BLaER1 treated with 17β-estradiol and CSF1 and Interleukin-3, amounts not matched to agents 10 nM and 100 nM (cell line): Measurements from ENCODE around the gene TAF5L.
"Not testable (repeated sequence)": the region's sequence is repeated elsewhere in the genome, so short reads cannot be mapped to it uniquely, and the experiment has no call there.

Experiments used
- H3K27ac ChIP-seq, 11 experiments: shearing (Covaris generic); formaldehyde crosslinking; 2 replicates each; pipeline ENCODE4 v1.8.1; 2022
- H3K27me3 ChIP-seq, 11 experiments: shearing (Covaris generic); formaldehyde crosslinking; 2 replicates each; pipeline ENCODE4 v1.8.1; 2022
- H3K36me3 ChIP-seq, 11 experiments: shearing (Covaris generic); formaldehyde crosslinking; 2 replicates each; pipeline ENCODE4 v1.8.1; 2022
- H3K4me1 ChIP-seq, 10 experiments: shearing (Covaris generic); formaldehyde crosslinking; 2 replicates each; pipeline ENCODE4 v1.8.1; 2022
- H3K4me2 ChIP-seq, 11 experiments: shearing (Covaris generic); formaldehyde crosslinking; 2 replicates each; pipeline ENCODE4 v1.8.1; 2022
- H3K4me3 ChIP-seq, 10 experiments: shearing (Covaris generic); formaldehyde crosslinking; 2 replicates each; pipeline ENCODE4 v1.8.1; 2022
- H3K9ac ChIP-seq, 11 experiments: shearing (Covaris generic); formaldehyde crosslinking; 2 replicates each; pipeline ENCODE4 v1.8.1; 2022
- H3K9me3 ChIP-seq, 11 experiments: shearing (Covaris generic); formaldehyde crosslinking; replicated peaks in 1 of 11; 2 replicates each; pipeline ENCODE4 v1.8.1; 2022
- H4K20me1 ChIP-seq, 11 experiments: shearing (Covaris generic); formaldehyde crosslinking; 2 replicates each; pipeline ENCODE4 v1.8.1; 2022
- Cebpa-rat ChIP-seq, 11 experiments: shearing (Covaris generic); IDR thresholded peaks; 2 replicates each; pipeline ENCODE4 v1.8.1; 2022

The TAF5L gene

DNA sequence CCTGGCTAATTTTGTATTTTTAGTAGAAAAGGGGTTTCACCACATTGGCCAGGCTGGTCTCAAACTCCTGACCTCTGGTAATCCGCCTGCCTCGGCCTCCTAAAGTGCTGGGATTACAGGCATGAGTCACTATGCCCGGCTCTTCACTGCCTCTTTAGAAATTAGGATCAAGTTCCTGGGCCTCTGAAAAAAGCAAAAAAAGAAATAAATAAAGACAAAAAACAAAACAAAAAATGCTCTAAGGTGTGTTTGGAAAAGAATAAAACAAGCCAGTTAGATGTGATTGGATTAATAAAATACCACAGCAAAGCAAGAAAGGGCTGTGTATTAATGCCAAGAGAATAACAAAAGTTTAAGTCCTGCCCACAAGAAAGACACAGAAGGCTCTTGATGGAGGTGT lies 63.2 kb downstream of the TAF5L start:
- Histone ChIP-seq H3K4me2 (peak overlapping the region in 1 of 11 experiments; percentile 44; a peak in 1 of 22 replicates), H4K20me1 (peaks cover 0 to 6% (median 0%) of the 10 kb centered on the region in 11 experiments; a peak in 1 of 22 replicates), H3K9ac (no peak overlapping the region), H3K9me3 (no peaks in the 10 kb centered on the region), H3K27ac (no peak overlapping the region), H3K4me3 (no peak overlapping the region), H3K36me3 (no peaks in the 10 kb centered on the region), H3K4me1 (peaks cover 12 to 34% (median 23%) of the 10 kb centered on the region in 10 experiments), H3K27me3 (no peaks in the 10 kb centered on the region)
- no peak for TF ChIP-seq Cebpa-rat (IDR thresholded peaks at IDR 0.05)

DNA sequence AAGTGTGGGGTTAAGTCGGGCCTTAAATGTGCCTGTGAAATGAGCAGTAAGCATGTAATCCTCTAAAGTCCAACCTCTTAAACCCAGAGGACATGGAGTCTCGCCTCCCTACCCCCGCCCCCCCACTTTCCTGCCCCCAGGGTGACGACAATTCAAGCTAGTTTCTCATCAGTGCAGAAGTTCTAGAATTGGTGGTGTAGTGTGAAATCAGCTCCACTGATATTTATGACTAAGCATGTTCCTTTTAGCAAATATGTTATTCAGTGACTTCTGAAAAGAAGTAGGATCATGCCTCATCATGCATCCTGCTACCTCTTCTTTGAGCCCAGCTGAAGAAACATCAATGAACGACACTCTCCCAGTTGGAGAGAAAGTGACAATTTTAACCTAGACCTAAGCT lies 64.8 kb downstream of the TAF5L start:
- H3K9ac ChIP-seq = no peak overlapping the region
- H3K4me2 ChIP-seq = no peak overlapping the region
- TF ChIP-seq Cebpa-rat (IDR thresholded peaks at IDR 0.05) = no peak
- H3K4me1 ChIP-seq = peaks cover 20 to 36% (median 32%) of the 10 kb centered on the region in 10 experiments
- H3K27ac ChIP-seq = no peak overlapping the region
- H3K9me3 ChIP-seq = no peaks in the 10 kb centered on the region
- H4K20me1 ChIP-seq = peaks cover 10 to 20% (median 12%) of the 10 kb centered on the region in 11 experiments; a peak in 14 of 22 replicates
- H3K27me3 ChIP-seq = no peaks in the 10 kb centered on the region
- H3K36me3 ChIP-seq = no peaks in the 10 kb centered on the region
- no peak overlapping the region for H3K4me3 ChIP-seq

DNA sequence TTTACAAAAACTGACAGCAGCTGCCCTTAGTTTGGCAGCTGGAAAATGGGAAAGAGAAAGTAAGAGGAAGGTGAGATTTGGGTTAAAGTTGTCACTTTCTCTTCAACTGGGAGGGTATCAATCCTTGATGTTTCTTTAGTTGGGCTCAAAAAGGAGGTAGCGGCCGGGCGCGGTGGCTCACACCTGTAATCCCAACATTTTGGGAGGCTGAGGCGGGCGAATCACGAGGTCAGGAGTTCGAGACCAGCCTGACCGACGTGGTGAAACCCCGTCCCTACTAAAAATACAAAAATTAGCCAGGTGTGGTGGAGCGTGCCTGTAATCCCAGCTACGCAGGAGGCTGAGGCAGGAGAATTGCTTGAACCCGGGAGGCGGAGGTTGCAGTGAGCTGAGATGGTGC lies 65.8 kb downstream of the TAF5L start:
- not testable (repeated sequence) for H3K36me3 ChIP-seq, H3K27me3 ChIP-seq, H3K9me3 ChIP-seq, H3K9ac ChIP-seq, H3K27ac ChIP-seq, H3K4me3 ChIP-seq
- H4K20me1 ChIP-seq = peaks cover 12 to 29% (median 18%) of the 10 kb centered on the region in 11 experiments; a peak in 17 of 22 replicates
- peaks cover 24 to 43% (median 38%) of the 10 kb centered on the region in 10 experiments for H3K4me1 ChIP-seq
- H3K4me2 ChIP-seq = peak overlapping the region in 8 of 11 experiments; percentile 12 to 91 (median 86); a peak in 11 of 22 replicates

DNA sequence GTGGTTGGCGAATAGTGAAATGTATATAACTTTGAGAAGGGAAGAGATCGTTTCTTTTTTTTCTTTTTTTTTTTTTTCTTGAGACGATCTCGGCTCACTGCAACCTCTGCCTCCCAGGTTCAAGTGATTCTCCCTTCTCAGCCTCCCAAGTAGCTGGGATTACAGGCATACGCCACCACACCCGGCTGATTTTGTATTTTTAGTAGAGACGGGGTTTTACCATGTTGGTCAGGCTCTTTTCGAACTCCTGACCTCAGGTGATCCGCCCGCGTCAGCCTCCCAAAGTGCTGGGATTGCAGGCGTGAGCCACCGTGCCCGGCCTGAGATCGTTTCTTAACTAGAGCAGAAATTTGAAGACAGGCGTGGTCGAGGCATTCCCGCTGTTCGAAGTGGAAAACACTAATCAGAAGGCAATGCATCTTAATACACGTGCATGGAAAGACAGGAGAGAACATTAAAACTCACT lies 66.6 kb downstream of the TAF5L start:
- Histone ChIP-seq H4K20me1 (peaks cover 19 to 36% (median 25%) of the 10 kb centered on the region in 11 experiments; a peak in 18 of 22 replicates), H3K4me1 (peaks cover 29 to 48% (median 42%) of the 10 kb centered on the region in 10 experiments), H3K27ac (peak overlapping the region in 9 of 11 experiments; percentile 25 to 86 (median 54); a peak in 16 of 22 replicates), H3K4me3 (peak overlapping the region; percentile 80 to 98 (median 92)), H3K4me2 (peak overlapping the region; percentile 76 to 92 (median 87)), H3K9ac (peak overlapping the region; percentile 66 to 96 (median 89))
- H3K9me3 ChIP-seq, H3K27me3 ChIP-seq, H3K36me3 ChIP-seq: not testable (repeated sequence)

DNA sequence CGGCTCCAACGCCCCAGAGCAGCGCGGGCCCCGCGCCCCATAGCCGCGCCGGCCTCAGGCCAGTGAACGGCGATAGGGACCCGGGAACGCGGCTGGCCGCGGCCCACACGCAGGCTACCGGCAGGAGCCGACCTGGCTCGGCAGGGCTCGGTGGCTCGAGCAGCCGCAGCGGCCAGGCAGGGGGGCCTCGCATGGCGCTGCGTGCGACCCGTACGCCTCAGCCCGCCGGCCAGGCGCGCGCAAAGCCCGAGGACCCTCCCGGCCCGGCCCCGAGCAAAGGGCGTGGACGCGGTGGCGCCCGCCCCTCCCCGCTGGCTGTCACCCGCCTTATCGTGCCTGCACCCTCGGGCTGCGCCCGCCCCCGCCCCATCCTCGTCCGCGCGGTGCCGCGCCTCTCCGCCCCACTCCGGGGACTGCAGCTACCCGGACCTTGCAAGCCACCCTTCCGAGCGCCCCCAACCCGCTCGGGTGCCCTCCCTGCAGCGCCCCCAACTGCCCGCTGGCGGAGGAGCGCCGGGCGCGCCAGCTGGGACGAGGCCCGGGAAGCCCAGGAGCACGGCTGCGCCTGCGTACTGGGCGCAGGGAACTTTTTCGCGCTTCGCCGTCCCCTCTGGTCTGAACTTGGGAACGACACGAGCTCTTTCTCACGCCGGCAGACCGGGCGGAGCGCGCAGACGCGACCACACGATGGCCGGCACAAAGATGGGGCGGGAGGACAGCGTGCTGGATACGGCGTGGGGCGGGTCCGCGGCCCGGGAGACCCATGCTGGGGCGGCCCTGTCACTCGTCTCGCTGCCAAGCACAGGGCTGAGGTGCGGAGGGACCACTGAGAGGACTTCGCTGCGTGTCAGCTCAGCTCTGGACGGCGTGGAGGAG lies 67.2 kb downstream of the TAF5L start, which contains the start of gene ABCB10:
Gene ABCB10 (minus strand): TSS at position 248 of the 876 bp plus-strand sequence. CDS start 55 bp downstream, at position 193.
- Histone ChIP-seq H3K9me3 (no peaks in the 10 kb centered on the region), H3K4me3 (peak within 1 kb of the TSS; percentile 80 to 98 (median 92)), H3K27ac (peak within 1 kb of the TSS; percentile 77 to 90 (median 84)), H3K4me1 (peaks cover 29 to 49% (median 43%) of the 10 kb centered on the region in 10 experiments), H4K20me1 (peaks cover 24 to 43% (median 32%) of the 10 kb centered on the region in 11 experiments; a peak in 18 of 22 replicates), H3K9ac (peak within 1 kb of the TSS; percentile 85 to 96 (median 90)), H3K4me2 (peak within 1 kb of the TSS; percentile 83 to 95 (median 88)), H3K27me3 (no peaks in the 10 kb centered on the region), H3K36me3 (peaks cover 0 to 5% (median 0%) of the 10 kb centered on the region in 11 experiments; a peak in 3 of 22 replicates)
- TF ChIP-seq Cebpa-rat (IDR thresholded peaks at IDR 0.05) = no peak

DNA sequence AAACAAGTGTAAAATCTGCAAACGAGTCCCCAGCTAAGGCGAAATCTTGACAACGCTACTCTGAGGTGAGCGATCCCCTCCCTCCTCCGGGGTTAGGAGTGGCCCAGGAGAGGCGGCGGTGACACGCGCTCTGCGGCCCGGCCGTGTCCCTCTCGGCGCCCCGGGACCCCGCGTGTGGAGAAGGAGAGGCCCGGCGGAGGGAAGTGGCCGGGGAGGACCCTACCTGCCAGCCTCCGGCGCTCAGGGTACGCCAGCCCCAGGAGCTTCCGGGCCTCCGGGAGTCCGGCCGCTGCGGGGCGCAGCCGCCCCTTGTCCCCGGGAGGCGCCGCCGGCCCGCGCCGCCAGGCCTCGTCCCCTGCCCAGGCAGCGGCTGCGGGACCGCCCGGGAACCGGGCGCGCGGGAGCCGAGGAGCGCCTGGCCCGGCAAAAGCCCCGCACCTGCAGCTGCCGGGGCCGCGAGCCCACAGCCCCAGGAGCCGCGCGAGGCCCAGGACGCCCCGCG lies 68.0 kb downstream of the TAF5L start:
- H3K27ac ChIP-seq = peak overlapping the region; percentile 77 to 90 (median 84)

DNA sequence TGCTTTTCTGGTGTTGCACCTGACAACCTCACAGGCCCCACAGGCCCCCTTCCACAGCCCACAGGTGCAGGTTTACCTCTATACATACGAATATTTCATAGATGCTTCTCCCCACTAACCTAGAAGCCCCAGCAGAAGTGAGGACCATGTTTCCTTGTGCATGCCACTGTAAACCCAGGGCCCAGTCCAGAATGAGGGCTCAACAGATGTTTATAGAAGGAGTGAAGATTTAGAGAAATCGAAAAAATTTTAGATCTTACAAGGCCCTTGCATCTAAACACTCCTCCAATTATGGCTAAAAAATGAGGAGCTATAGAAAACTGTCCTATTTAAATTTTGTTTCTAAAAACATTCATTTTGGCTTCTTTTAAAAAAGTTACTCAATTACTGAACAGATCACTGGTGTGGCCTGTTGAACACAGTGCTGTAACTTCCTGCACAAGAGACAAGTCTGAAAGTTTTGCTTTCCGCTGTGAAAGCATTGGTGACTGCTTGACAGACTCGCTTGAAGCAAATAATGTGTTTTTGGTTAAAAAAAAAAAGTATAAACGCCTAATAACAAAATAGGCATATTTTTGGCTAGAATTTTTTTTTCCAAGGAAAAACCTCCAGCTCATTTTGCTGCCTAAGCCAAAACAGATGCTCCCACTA lies 68.6 kb downstream of the TAF5L start:
- H3K4me3 ChIP-seq = peak overlapping the region; percentile 80 to 98 (median 92)

More for the DNA sequence above, 68.0 kb downstream of the TAF5L start:
- Histone ChIP-seq H3K4me2 (peak overlapping the region; percentile 78 to 95 (median 87)), H3K9me3 (no peaks in the 10 kb centered on the region), H3K9ac (peak overlapping the region; percentile 85 to 96 (median 90)), H3K4me1 (peaks cover 29 to 50% (median 44%) of the 10 kb centered on the region in 10 experiments), H4K20me1 (peaks cover 31 to 51% (median 39%) of the 10 kb centered on the region in 11 experiments; a peak in 20 of 22 replicates), H3K27me3 (no peaks in the 10 kb centered on the region), H3K4me3 (peak overlapping the region; percentile 80 to 98 (median 92)), H3K36me3 (peaks cover 0 to 6% (median 0%) of the 10 kb centered on the region in 11 experiments; a peak in 3 of 22 replicates)
- TF ChIP-seq Cebpa-rat (IDR thresholded peaks at IDR 0.05) = no peak

DNA sequence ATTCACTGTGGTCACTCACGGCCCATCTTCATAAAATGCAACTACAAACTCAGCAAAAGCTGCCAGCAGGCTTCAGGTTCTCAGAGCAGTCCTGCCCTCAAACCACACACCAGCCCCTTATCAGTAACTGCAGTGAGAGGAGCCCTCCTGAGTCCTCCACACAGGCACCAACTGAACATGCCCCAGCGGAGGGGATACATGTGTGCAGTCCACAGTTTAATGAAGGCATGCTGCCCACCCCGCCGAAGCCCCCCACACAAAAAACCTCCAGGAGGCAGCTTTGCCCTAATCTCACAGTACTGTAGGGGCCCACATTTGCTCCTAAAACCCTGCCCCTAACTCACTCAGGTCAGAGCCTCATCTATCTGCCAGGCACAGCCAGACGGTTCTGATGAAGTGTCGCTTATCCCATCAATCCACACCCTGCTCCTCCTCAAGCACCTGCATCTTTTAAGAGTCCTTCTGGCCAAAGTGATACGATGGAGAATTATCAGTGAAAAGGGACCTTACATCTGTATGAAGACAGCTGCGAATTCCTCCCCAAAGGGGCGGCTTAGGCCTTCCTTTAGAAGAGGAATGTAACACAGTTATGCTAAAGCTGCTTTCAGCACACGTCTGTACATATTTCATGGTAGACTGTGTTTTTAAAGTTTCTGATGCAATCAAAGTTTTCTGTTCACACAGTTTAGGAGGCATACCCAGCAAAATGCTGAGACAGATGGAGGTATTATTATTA lies 70.9 kb downstream of the TAF5L start:
- no peaks in the 10 kb centered on the region for H3K27me3 ChIP-seq
- peaks cover 28 to 55% (median 45%) of the 10 kb centered on the region in 10 experiments for H3K4me1 ChIP-seq
- peak overlapping the region in 2 of 11 experiments; percentile 11 to 28; a peak in 3 of 22 replicates for H3K4me2 ChIP-seq
- peaks cover 0 to 8% (median 0%) of the 10 kb centered on the region in 11 experiments; a peak in 6 of 22 replicates for H3K36me3 ChIP-seq
- H3K4me3 ChIP-seq = no peak overlapping the region
- H3K9me3 ChIP-seq = no peaks in the 10 kb centered on the region
- H3K27ac ChIP-seq = no peak overlapping the region
- TF ChIP-seq Cebpa-rat (IDR thresholded peaks at IDR 0.05) = no peak
- peaks cover 43 to 80% (median 66%) of the 10 kb centered on the region in 11 experiments; a peak in 21 of 22 replicates for H4K20me1 ChIP-seq
- H3K9ac ChIP-seq = peak overlapping the region in 4 of 11 experiments; percentile 2 to 40 (median 14); a peak in 5 of 22 replicates

More for the DNA sequence above, 68.6 kb downstream of the TAF5L start:
- peaks cover 29 to 56% (median 48%) of the 10 kb centered on the region in 10 experiments for H3K4me1 ChIP-seq
- peak overlapping the region; percentile 78 to 95 (median 87) for H3K4me2 ChIP-seq
- H3K36me3 ChIP-seq = peaks cover 0 to 6% (median 0%) of the 10 kb centered on the region in 11 experiments; a peak in 3 of 22 replicates
- H3K27me3 ChIP-seq = no peaks in the 10 kb centered on the region
- H3K9ac ChIP-seq = peak overlapping the region; percentile 85 to 96 (median 90)
- peak overlapping the region; percentile 77 to 90 (median 84) for H3K27ac ChIP-seq
- no peak for TF ChIP-seq Cebpa-rat (IDR thresholded peaks at IDR 0.05)
- H4K20me1 ChIP-seq = peaks cover 37 to 57% (median 45%) of the 10 kb centered on the region in 11 experiments; a peak in 21 of 22 replicates
- H3K9me3 ChIP-seq = no peaks in the 10 kb centered on the region
